Immature natural killer cell (primary cell): ENCODE measurements around the gene CDK14. TPM values are rescaled to one million over a fixed set of nuclear protein-coding genes. Genes with fewer than 3 reads are reported as not detected.
"Not testable (repeated sequence)": the region's sequence is repeated elsewhere in the genome, so short reads cannot be mapped to it uniquely, and the experiment has no call there.

ENCODE experiments used
- DNase-seq, 3 donors: peaks; one replicate each; pipeline ENCODE4 v3.0.0; 2022; ENCODE audit warnings: mixed read lengths in 1 of 3
- H3K27ac Mint-ChIP-seq, 6 donors: one replicate each; pipeline ENCODE4 v1.8.0; 2020; ENCODE audit warnings: mixed read lengths in 6 of 6, mild to moderate bottlenecking in 5 of 6, inconsistent platforms in 4 of 6, moderate library complexity in 3 of 6
- H3K27me3 Mint-ChIP-seq, 3 donors: one replicate each; pipeline ENCODE4 v1.8.0; 2020 to 2021; ENCODE audit warnings: low read depth in 3 of 3, mild to moderate bottlenecking in 3 of 3, mixed read lengths in 3 of 3, moderate library complexity in 3 of 3, inconsistent platforms in 1 of 3
- H3K36me3 Mint-ChIP-seq, 3 donors: one replicate each; pipeline ENCODE4 v1.8.0; 2020; ENCODE audit warnings: mixed read lengths in 3 of 3, inconsistent platforms in 2 of 3, mild to moderate bottlenecking in 2 of 3
- H3K4me1 Mint-ChIP-seq, 2 donors: one replicate each; pipeline ENCODE4 v1.8.0; 2020; ENCODE audit warnings: inconsistent platforms in 2 of 2, mild to moderate bottlenecking in 2 of 2, mixed read lengths in 2 of 2, moderate library complexity in 1 of 2
- H3K4me3 Mint-ChIP-seq, 5 donors: one replicate each; pipeline ENCODE4 v1.8.0; 2020; ENCODE audit warnings: mild to moderate bottlenecking in 5 of 5, mixed read lengths in 5 of 5, inconsistent platforms in 3 of 5, moderate library complexity in 3 of 5
- H3K9me3 Mint-ChIP-seq, 6 donors: one replicate each; pipeline ENCODE4 v1.8.0; 2020; ENCODE audit warnings: mild to moderate bottlenecking in 6 of 6, mixed read lengths in 6 of 6, inconsistent platforms in 4 of 6, moderate library complexity in 3 of 6
- polyA plus RNA-seq, 3 donors: library from polyadenylated mRNA; unstranded; fragments of 300-500 nt; fragmentation: Illumina TruSeq; gene quantifications; one replicate each; pipeline ENCODE4 v1.2.3, GENCODE V29; 2021

Gene CDK14
- polyA plus RNA-seq, 3 donors from 2014 or later, result 0.22 TPM; not detected in 2

- no peaks in the 10 kb centered on the region for H3K27me3 Mint-ChIP-seq
- no peak for DNase-seq
- H3K9me3 Mint-ChIP-seq, result peaks cover 0 to 4% (median 0%) of the 10 kb centered on the region in 6 donors
- H3K27ac Mint-ChIP-seq, result no peak overlapping the region
- no peaks in the 10 kb centered on the region for H3K4me1 Mint-ChIP-seq
- H3K4me3 Mint-ChIP-seq, result no peak overlapping the region
- H3K36me3 Mint-ChIP-seq, result no peaks in the 10 kb centered on the region
Measured at GRCh38 chr7:91165846-91166230, 569.7 kb downstream of the CDK14 start.

GRCh38 chr7:91168871-91169829, 573.0 kb downstream of the CDK14 start:
- H3K36me3 Mint-ChIP-seq, result no peaks in the 10 kb centered on the region
- H3K9me3 Mint-ChIP-seq, result peaks cover 0 to 10% (median 6%) of the 10 kb centered on the region in 6 donors
- no peak overlapping the region for H3K27ac Mint-ChIP-seq
- no peaks in the 10 kb centered on the region for H3K4me1 Mint-ChIP-seq
- H3K4me3 Mint-ChIP-seq, result no peak overlapping the region
- no peak for DNase-seq
- H3K27me3 Mint-ChIP-seq, result peaks cover 0 to 3% (median 2%) of the 10 kb centered on the region in 3 donors

- Mint-ChIP-seq H3K4me3 (no peak overlapping the region), H3K9me3 (peaks cover 0 to 10% (median 6%) of the 10 kb centered on the region in 6 donors), H3K27me3 (peaks cover 0 to 3% (median 2%) of the 10 kb centered on the region in 3 donors), H3K4me1 (no peaks in the 10 kb centered on the region), H3K27ac (no peak overlapping the region), H3K36me3 (no peaks in the 10 kb centered on the region)
- no peak for DNase-seq
Measured at GRCh38 chr7:91169830-91170191, 573.7 kb downstream of the CDK14 start.

- H3K9me3 Mint-ChIP-seq, result not testable (repeated sequence)
Measured at GRCh38 chr7:91173265-91173664, 577.1 kb downstream of the CDK14 start.

GRCh38 chr7:91180746-91181145, 584.6 kb downstream of the CDK14 start:
- no peaks in the 10 kb centered on the region for H3K27me3 Mint-ChIP-seq
- peaks cover 0 to 10% (median 3%) of the 10 kb centered on the region in 6 donors for H3K9me3 Mint-ChIP-seq
- DNase-seq, result no peak
- no peaks in the 10 kb centered on the region for H3K4me1 Mint-ChIP-seq
- H3K36me3 Mint-ChIP-seq, result no peaks in the 10 kb centered on the region
- no peak overlapping the region for H3K27ac Mint-ChIP-seq
- H3K4me3 Mint-ChIP-seq, result no peak overlapping the region

More at GRCh38 chr7:91173265-91173664, 577.1 kb downstream of the CDK14 start:
- not testable (repeated sequence) for H3K36me3 Mint-ChIP-seq, H3K4me1 Mint-ChIP-seq, H3K4me3 Mint-ChIP-seq, DNase-seq, H3K27ac Mint-ChIP-seq, H3K27me3 Mint-ChIP-seq

- DNase-seq, result no peak
- H3K9me3 Mint-ChIP-seq, result peaks cover 0 to 10% (median 3%) of the 10 kb centered on the region in 6 donors
- H3K27me3 Mint-ChIP-seq, result no peaks in the 10 kb centered on the region
- no peaks in the 10 kb centered on the region for H3K36me3 Mint-ChIP-seq
- H3K4me1 Mint-ChIP-seq, result no peaks in the 10 kb centered on the region
- no peak overlapping the region for H3K27ac Mint-ChIP-seq
- no peak overlapping the region for H3K4me3 Mint-ChIP-seq
Measured at GRCh38 chr7:91181949-91182348, 585.8 kb downstream of the CDK14 start.

GRCh38 chr7:91182819-91183764, 587.0 kb downstream of the CDK14 start:
- Mint-ChIP-seq H3K9me3 (peaks cover 0 to 10% (median 3%) of the 10 kb centered on the region in 6 donors), H3K4me3 (no peak overlapping the region), H3K4me1 (no peaks in the 10 kb centered on the region), H3K27me3 (no peaks in the 10 kb centered on the region), H3K27ac (no peak overlapping the region), H3K36me3 (no peaks in the 10 kb centered on the region)
- no peak for DNase-seq

GRCh38 chr7:91185771-91186170, 589.6 kb downstream of the CDK14 start:
- Mint-ChIP-seq H3K4me3 (no peak overlapping the region), H3K4me1 (no peaks in the 10 kb centered on the region), H3K27ac (no peak overlapping the region), H3K9me3 (peaks cover 0 to 6% (median 3%) of the 10 kb centered on the region in 6 donors), H3K36me3 (no peaks in the 10 kb centered on the region), H3K27me3 (no peaks in the 10 kb centered on the region)
- no peak for DNase-seq

- H3K4me3 Mint-ChIP-seq, result no peak overlapping the region
- no peak for DNase-seq
- no peaks in the 10 kb centered on the region for H3K36me3 Mint-ChIP-seq
- H3K4me1 Mint-ChIP-seq, result no peaks in the 10 kb centered on the region
- H3K27me3 Mint-ChIP-seq, result peaks cover 0 to 2% (median 0%) of the 10 kb centered on the region in 3 donors
- peaks cover 0 to 6% (median 4%) of the 10 kb centered on the region in 6 donors for H3K9me3 Mint-ChIP-seq
- H3K27ac Mint-ChIP-seq, result no peak overlapping the region
Measured at GRCh38 chr7:91187061-91187460, 590.9 kb downstream of the CDK14 start.

- Mint-ChIP-seq H3K4me1 (no peaks in the 10 kb centered on the region), H3K27me3 (peaks cover 0 to 2% (median 0%) of the 10 kb centered on the region in 3 donors), H3K36me3 (no peaks in the 10 kb centered on the region), H3K9me3 (peaks cover 0 to 10% (median 3%) of the 10 kb centered on the region in 6 donors), H3K4me3 (no peak overlapping the region), H3K27ac (no peak overlapping the region)
- no peak for DNase-seq
Measured at GRCh38 chr7:91191771-91192170, 595.6 kb downstream of the CDK14 start.

- peaks cover 0 to 10% (median 3%) of the 10 kb centered on the region in 6 donors for H3K9me3 Mint-ChIP-seq
- no peak for DNase-seq
- no peaks in the 10 kb centered on the region for H3K36me3 Mint-ChIP-seq
- no peak overlapping the region for H3K4me3 Mint-ChIP-seq
- no peak overlapping the region for H3K27ac Mint-ChIP-seq
- H3K4me1 Mint-ChIP-seq, result no peaks in the 10 kb centered on the region
- H3K27me3 Mint-ChIP-seq, result peaks cover 0 to 2% (median 0%) of the 10 kb centered on the region in 3 donors
Measured at GRCh38 chr7:91193141-91193540, 597.0 kb downstream of the CDK14 start.

GRCh38 chr7:91194841-91195240, 598.7 kb downstream of the CDK14 start:
- Mint-ChIP-seq H3K9me3 (peaks cover 0 to 10% (median 3%) of the 10 kb centered on the region in 6 donors), H3K27ac (no peak overlapping the region), H3K27me3 (peaks cover 0 to 2% (median 0%) of the 10 kb centered on the region in 3 donors), H3K36me3 (no peaks in the 10 kb centered on the region), H3K4me1 (no peaks in the 10 kb centered on the region), H3K4me3 (no peak overlapping the region)
- DNase-seq, result no peak

- H3K27ac Mint-ChIP-seq, result no peak overlapping the region
- no peaks in the 10 kb centered on the region for H3K4me1 Mint-ChIP-seq
- H3K27me3 Mint-ChIP-seq, result peaks cover 0 to 2% (median 0%) of the 10 kb centered on the region in 3 donors
- peaks cover 0 to 10% (median 3%) of the 10 kb centered on the region in 6 donors for H3K9me3 Mint-ChIP-seq
- no peak overlapping the region for H3K4me3 Mint-ChIP-seq
- DNase-seq, result no peak
- no peaks in the 10 kb centered on the region for H3K36me3 Mint-ChIP-seq
Measured at GRCh38 chr7:91196058-91196457, 599.9 kb downstream of the CDK14 start.

- no peaks in the 10 kb centered on the region for H3K36me3 Mint-ChIP-seq
- no peaks in the 10 kb centered on the region for H3K27me3 Mint-ChIP-seq
- peaks cover 0 to 10% (median 1%) of the 10 kb centered on the region in 6 donors for H3K9me3 Mint-ChIP-seq
- DNase-seq, result no peak
- H3K4me3 Mint-ChIP-seq, result no peak overlapping the region
- H3K4me1 Mint-ChIP-seq, result no peaks in the 10 kb centered on the region
- no peak overlapping the region for H3K27ac Mint-ChIP-seq
Measured at GRCh38 chr7:91198371-91198770, 602.2 kb downstream of the CDK14 start.
